ENCODE results near the gene MCM10. TPM values are rescaled to one million over a fixed set of nuclear protein-coding genes. Genes with fewer than 3 reads are reported as not detected.

MCM10 gene
- total and polyA plus RNA-seq, 2 donors (not counting 3 experiments of a cell fraction or from before 2014, with no cell fraction given), result 3.3 to 31.6 TPM

DNA sequence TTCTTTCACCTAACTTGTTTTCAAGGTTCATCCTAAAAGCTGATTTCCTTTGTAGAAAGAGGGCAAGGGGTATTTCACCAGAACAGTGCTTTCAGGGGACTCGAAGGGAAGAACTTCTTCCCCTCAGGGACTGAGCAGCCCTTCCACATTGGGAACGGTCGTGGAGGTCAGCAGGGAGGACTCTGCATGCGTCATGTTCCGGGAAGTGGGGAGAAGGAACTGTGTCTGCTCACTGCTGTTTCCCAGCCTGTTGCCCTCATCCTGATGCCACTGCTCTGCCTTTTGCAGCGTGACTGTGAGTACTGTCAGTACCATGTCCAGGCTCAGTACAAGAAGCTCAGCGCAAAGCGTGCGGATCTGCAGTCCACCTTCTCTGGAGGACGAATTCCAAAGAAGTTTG lies 27.2 kb downstream of the MCM10 start:
- intact Hi-C loops (cut with micrococcal nuclease), result no loop called here
- Histone ChIP-seq H3K4me2 (ENCODE audit: insufficient read depth, low read length) (no peak overlapping the region), H3K9me1 (replicated peaks; ENCODE audit: control insufficient read depth, extremely low read depth, insufficient read depth, low read length) (no peaks in the 10 kb centered on the region), H3K9ac (replicated peaks; ENCODE audit: extremely low read depth, insufficient read depth, low read length) (no peak overlapping the region), H4K20me1 (replicated peaks; ENCODE audit: control insufficient read depth, extremely low read depth, insufficient read depth, low read length) (no peaks in the 10 kb centered on the region), H3K79me2 (ENCODE audit: control insufficient read depth, insufficient read depth, low read length) (no peaks in the 10 kb centered on the region), H3K4me1 (ENCODE audit: control insufficient read depth, extremely low read depth, insufficient read depth, low read length) (no peaks in the 10 kb centered on the region), H3K27me3 (ENCODE audit: control insufficient read depth in 2 of 2, insufficient read depth in 2 of 2, low read length in 2 of 2) (no peaks in the 10 kb centered on the region), H3K4me3 (replicated peaks in 1 of 3; ENCODE audit: insufficient read depth in 1 of 3, low read depth in 1 of 3, low read length in 3 of 3) (no peak overlapping the region), H3K27ac (ENCODE audit: insufficient read depth, low read depth, low read length) (no peak overlapping the region), H3K9me3 (replicated peaks; ENCODE audit: control insufficient read depth, insufficient read depth, low read length) (no peaks in the 10 kb centered on the region), H3K36me3 (ENCODE audit: control insufficient read depth in 2 of 2, extremely low read depth in 1 of 2, insufficient read depth in 2 of 2, low read length in 2 of 2) (peaks cover 0 to 8% of the 10 kb centered on the region in 2 experiments), H2AFZ (ENCODE audit: low read depth, low read length) (no peak overlapping the region)
- POLR2A ChIA-PET, result no interaction called here
- BruUV-seq (replicated peaks), result no TSS peak
- FAIRE-seq, result no peak
- dilution Hi-C loops (cut with MboI; ENCODE audit: extremely low pct_ligation_motif_present, low sequenced_read_pairs), result no loop called here
- no peak for DNase-seq (ENCODE audit: low read depth, low spot score)
- CTCF ChIA-PET, result interaction anchor here (0.9 to 1.1 kb wide), 2 partner anchors 9 to 12 kb away, joined by 3 to 4 read pairs; no protein-coding TSS in a partner anchor
- TF ChIP-seq POLR2A (IDR thresholded peaks at IDR 0.05; ENCODE audit: low read depth, low read length), result no peak
- TF ChIP-seq GATA2 (IDR thresholded peaks at IDR 0.05; ENCODE audit: insufficient read depth, insufficient read length, low read depth, low read length), result no peak
- TF ChIP-seq EZH2 (IDR thresholded peaks at IDR 0.05; ENCODE audit: borderline replicate concordance, low read depth, low read length, severe bottlenecking), result no peak
- TF ChIP-seq, protein P1, sequence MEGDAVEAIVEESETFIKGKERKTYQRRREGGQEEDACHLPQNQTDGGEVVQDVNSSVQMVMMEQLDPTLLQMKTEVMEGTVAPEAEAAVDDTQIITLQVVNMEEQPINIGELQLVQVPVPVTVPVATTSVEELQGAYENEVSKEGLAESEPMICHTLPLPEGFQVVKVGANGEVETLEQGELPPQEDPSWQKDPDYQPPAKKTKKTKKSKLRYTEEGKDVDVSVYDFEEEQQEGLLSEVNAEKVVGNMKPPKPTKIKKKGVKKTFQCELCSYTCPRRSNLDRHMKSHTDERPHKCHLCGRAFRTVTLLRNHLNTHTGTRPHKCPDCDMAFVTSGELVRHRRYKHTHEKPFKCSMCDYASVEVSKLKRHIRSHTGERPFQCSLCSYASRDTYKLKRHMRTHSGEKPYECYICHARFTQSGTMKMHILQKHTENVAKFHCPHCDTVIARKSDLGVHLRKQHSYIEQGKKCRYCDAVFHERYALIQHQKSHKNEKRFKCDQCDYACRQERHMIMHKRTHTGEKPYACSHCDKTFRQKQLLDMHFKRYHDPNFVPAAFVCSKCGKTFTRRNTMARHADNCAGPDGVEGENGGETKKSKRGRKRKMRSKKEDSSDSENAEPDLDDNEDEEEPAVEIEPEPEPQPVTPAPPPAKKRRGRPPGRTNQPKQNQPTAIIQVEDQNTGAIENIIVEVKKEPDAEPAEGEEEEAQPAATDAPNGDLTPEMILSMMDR (IDR thresholded peaks at IDR 0.05; ENCODE audit: extremely low read depth in 1 of 2, insufficient read depth in 1 of 2, low read depth in 1 of 2, low read length in 2 of 2), result no peak
- TF ChIP-seq FOS (IDR thresholded peaks at IDR 0.05; ENCODE audit: borderline replicate concordance, insufficient read depth, low read length), result no peak
- no peak for TF ChIP-seq POLR2AphosphoS5 (IDR thresholded peaks at IDR 0.05; ENCODE audit: insufficient read depth, low read depth, low read length)
- TF ChIP-seq MYC (IDR thresholded peaks at IDR 0.05; ENCODE audit: low read depth, low read length), result no peak

Measured in endothelial cell of umbilical vein (primary cell).